Adrenal gland (tissue), 12 donors: Measurements from ENCODE around the gene FHIT. TPM values are rescaled to one million over a fixed set of nuclear protein-coding genes. Genes with fewer than 3 reads are reported as not detected.
A peak's percentile ranks its signal among the peaks of the same experiment; 100 is the strongest.

Source experiments
- DNase-seq, 7 donors: peaks; one replicate each; pipeline ENCODE4 v3.0.0-alpha.2; 2019 to 2020
- H3K27ac ChIP-seq, 5 donors: fragments of 200-600 bp; sonication (generic) in 4 of 5; 1 replicate in 3 of 5; 2 replicates in 2 of 5; pipeline versions ENCODE4 v1.5.1 to v1.8.0; 2016 to 2020; ENCODE audit warnings: mild to moderate bottlenecking in 1 of 5
- H3K27me3 ChIP-seq: fragments of 200-600 bp; 2 replicates; pipeline ENCODE4 v1.8.0; 2021
- H3K36me3 ChIP-seq, 2 donors: fragments of 200-600 bp; replicated peaks in 1 of 2; 1 replicate in 1 of 2; 2 replicates in 1 of 2; pipeline versions ENCODE4 v1.5.1 to v1.8.0; 2018 to 2022
- H3K4me1 ChIP-seq, 2 donors: fragments of 200-600 bp; replicated peaks in 1 of 2; 1 replicate in 1 of 2; 2 replicates in 1 of 2; pipeline versions ENCODE4 v1.5.1 to v1.8.0; 2018 to 2021
- H3K4me3 ChIP-seq, 4 donors: fragments of 200-600 bp; sonication (generic) in 3 of 4; one replicate each; pipeline ENCODE4 v1.5.1; 2016 to 2018
- H3K9me3 ChIP-seq, 3 donors: fragments of 200-600 bp; sonication (generic) in 1 of 3; replicated peaks in 1 of 3; 1 replicate in 2 of 3; 2 replicates in 1 of 3; pipeline versions ENCODE4 v1.5.1 to v1.8.0; 2016 to 2021
- POLR2A ChIP-seq, 2 donors: fragments of 450-650 bp; IDR thresholded peaks; one replicate each; pipeline ENCODE4 v1.6.1; 2017; ENCODE audit warnings: antibody characterized with exemption in 2 of 2, mild to moderate bottlenecking in 2 of 2, moderate library complexity in 1 of 2
- WGBS, 4 donors: extraction: QIAGEN DNeasy Blood & Tissue Kit in 2 of 4; methylation state at CpG; one replicate each; pipeline versions ENCODE4 v1.1.5 to v1.1.7; 2013 to 2017; 5-methylcytosine and 5-hydroxymethylcytosine counted together
- intact Hi-C, 2 donors: fragments of 100-400 bp; cut with DNase I; formaldehyde crosslinking; loops; one replicate each; pipeline versions ENCODE4 v1.14.1 to v1.15.0; 2022 to 2023
- polyA plus RNA-seq, 3 donors: library from polyadenylated mRNA; stranded (reverse); fragments of 200-250 nt in 2 of 3; fragments of 350-450 nt in 1 of 3; fragmentation: Illumina TruSeq in 1 of 3; extraction: RNeasy Lipid Tissue Mini Kit (QIAGEN cat#74804) in 1 of 3; gene quantifications; one replicate each; pipeline ENCODE4 v1.2.3, GENCODE V29; 2013 to 2014
- total RNA-seq, 9 donors: library from RNA; depleted of rRNA in 4 of 9; stranded (reverse); fragments of >200 nt in 4 of 9; fragments of 120-200 nt in 1 of 9; fragmentation: NEBNext Ultra II Directional in 1 of 9; extraction: Animal tissue kit (Norgen Biotek cat#: 25700) in 1 of 9; gene quantifications; one replicate each; pipeline versions ENCODE4 v1.1.0 to v1.2.4, GENCODE V29; 2013 to 2023
- TF ChIP-seq, protein P1 (sequence below), 6 experiments: fragments of 450-650 bp in 4 of 6; fragments of 200-600 bp in 2 of 6; sonication (generic) in 1 of 6; IDR thresholded peaks; 1 replicate in 5 of 6; 2 replicates in 1 of 6; pipeline versions ENCODE4 v1.5.1 to v1.8.0; 2016 to 2021; ENCODE audit warnings: antibody characterized with exemption in 6 of 6, mild to moderate bottlenecking in 2 of 6, moderate library complexity in 1 of 6
- donor health status: healthy with polysubstance abuse.
- donor health status: Bipolar disorder and iron deficiency.
- donor health status: DM: yes; HTN: yes; CAD: no.
- donor health status: DM: no; HTN: no; CAD: no.
- donor health status: DM: no; HTN: no; CAD: no.
- donor health status: DM: yes; HTN: yes; CAD: no.

FHIT gene
- total and polyA plus RNA-seq, 12 donors: 14.1 to 43.9 (median 28.8) TPM

DNA sequence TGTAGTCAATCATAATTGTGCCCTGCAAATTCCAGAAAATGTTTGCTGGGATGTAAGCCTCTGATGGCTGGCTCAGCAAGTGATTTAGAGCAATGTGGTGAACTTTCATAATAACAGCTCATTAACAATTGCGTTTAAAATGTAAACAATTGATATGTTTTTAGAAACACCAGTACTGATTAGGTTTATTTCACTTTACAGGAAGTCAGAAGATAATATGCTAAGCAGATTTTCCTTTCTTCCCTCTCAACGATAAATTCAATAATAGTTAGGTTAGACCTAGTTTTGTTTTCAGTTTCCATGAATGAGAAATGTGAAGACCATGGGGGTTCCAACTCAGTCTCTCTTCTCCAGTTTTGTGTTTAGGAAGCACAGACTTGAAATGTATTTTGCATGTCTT, 71.0 kb downstream of the FHIT start:
- H3K4me1 ChIP-seq: peaks cover 0 to 9% of the 10 kb centered on the region in 2 donors
- intact Hi-C loops: no loop called here
- no peak overlapping the region for H3K27ac ChIP-seq
- no peaks in the 10 kb centered on the region for H3K9me3 ChIP-seq
- no peak for DNase-seq
- no peak overlapping the region for H3K4me3 ChIP-seq
- TF ChIP-seq, protein P1, sequence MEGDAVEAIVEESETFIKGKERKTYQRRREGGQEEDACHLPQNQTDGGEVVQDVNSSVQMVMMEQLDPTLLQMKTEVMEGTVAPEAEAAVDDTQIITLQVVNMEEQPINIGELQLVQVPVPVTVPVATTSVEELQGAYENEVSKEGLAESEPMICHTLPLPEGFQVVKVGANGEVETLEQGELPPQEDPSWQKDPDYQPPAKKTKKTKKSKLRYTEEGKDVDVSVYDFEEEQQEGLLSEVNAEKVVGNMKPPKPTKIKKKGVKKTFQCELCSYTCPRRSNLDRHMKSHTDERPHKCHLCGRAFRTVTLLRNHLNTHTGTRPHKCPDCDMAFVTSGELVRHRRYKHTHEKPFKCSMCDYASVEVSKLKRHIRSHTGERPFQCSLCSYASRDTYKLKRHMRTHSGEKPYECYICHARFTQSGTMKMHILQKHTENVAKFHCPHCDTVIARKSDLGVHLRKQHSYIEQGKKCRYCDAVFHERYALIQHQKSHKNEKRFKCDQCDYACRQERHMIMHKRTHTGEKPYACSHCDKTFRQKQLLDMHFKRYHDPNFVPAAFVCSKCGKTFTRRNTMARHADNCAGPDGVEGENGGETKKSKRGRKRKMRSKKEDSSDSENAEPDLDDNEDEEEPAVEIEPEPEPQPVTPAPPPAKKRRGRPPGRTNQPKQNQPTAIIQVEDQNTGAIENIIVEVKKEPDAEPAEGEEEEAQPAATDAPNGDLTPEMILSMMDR (IDR thresholded peaks at IDR 0.05): no peak
- TF ChIP-seq POLR2A (IDR thresholded peaks at IDR 0.05): no peak
- 59 to 77% (median 68%) methylated on average over 2 of the region's 2 CpGs for WGBS, 4 donors
- H3K27me3 ChIP-seq: no peaks in the 10 kb centered on the region
- no peaks in the 10 kb centered on the region for H3K36me3 ChIP-seq

DNA sequence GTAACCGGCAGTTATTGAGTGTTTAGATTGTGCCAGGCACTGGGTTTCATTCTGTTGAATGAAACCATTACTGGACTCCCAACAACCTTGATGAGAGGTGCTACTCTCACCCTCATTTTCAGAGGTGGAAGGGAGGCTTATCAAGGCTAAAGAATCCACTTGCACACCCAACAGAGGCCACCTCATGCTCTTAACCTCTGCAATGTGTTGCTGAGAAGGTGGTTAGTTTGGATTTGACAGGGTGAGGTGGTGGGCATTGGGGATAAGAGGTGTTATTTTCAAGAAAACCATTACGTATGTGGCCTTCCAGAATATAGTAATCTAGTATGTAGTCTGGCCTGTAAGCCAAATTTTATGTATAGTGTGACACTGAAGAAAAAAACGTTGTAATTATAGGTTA, 73.1 kb downstream of the FHIT start:
- Histone ChIP-seq H3K27me3 (no peaks in the 10 kb centered on the region), H3K4me1 (peaks cover 0 to 9% of the 10 kb centered on the region in 2 donors), H3K9me3 (no peaks in the 10 kb centered on the region), H3K27ac (no peak overlapping the region), H3K36me3 (no peaks in the 10 kb centered on the region), H3K4me3 (no peak overlapping the region)
- intact Hi-C loops: no loop called here
- TF ChIP-seq POLR2A (IDR thresholded peaks at IDR 0.05): no peak
- TF ChIP-seq, protein P1 (IDR thresholded peaks at IDR 0.05): no peak
- no peak for DNase-seq
- 74 to 94% (median 90%) methylated on average over 3 of the region's 3 CpGs for WGBS, 4 donors

DNA sequence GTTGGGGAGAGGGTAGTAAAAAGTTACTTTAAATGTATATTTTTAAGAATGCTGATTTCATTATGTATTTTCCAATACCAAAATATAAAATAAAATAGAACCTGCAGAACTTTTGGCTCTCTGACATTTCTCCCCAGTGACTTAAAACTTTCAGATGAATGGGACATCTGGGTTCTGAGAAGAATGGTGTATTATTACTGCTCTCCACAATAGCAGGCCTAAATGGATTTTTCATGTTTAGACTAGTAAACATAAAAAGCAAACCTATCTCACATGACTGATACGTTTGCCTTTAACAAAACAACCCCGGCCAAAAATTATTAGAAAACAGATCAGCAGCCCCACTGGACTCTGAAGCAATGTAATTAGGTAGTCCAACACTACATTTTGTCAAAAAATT, 73.8 kb downstream of the FHIT start:
- 86 to 95% (median 94%) methylated on average over 2 of the region's 2 CpGs for WGBS, 4 donors
- Histone ChIP-seq H3K4me1 (peaks cover 0 to 9% of the 10 kb centered on the region in 2 donors), H3K4me3 (no peak overlapping the region), H3K27me3 (no peaks in the 10 kb centered on the region), H3K36me3 (no peaks in the 10 kb centered on the region), H3K27ac (no peak overlapping the region), H3K9me3 (no peaks in the 10 kb centered on the region)
- TF ChIP-seq, protein P1 (IDR thresholded peaks at IDR 0.05): no peak
- no peak for TF ChIP-seq POLR2A (IDR thresholded peaks at IDR 0.05)
- no peak for DNase-seq
- intact Hi-C loops: no loop called here

DNA sequence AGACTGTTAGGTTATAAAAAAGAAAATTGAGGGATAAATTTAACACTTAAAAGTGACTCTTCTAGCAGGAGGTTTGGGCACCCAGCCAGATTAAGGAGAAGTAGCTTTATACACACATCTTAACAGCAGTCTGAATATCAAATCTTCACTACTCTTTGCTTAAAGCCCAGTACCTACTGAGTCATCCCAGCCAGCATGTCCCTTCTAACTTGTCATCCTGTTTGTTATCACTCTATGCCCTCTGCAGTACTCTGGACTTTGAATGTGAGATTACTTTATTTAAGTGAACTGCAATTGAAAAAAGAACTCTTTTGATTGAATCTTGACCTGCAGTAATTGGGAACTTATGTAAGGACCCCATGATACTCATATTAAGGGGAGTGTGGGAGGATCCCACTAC, 77.6 kb downstream of the FHIT start:
- H3K4me1 ChIP-seq: no peaks in the 10 kb centered on the region
- H3K27me3 ChIP-seq: no peaks in the 10 kb centered on the region
- H3K9me3 ChIP-seq: no peaks in the 10 kb centered on the region
- intact Hi-C loops: no loop called here
- H3K27ac ChIP-seq: no peak overlapping the region
- TF ChIP-seq POLR2A (IDR thresholded peaks at IDR 0.05): no peak
- TF ChIP-seq, protein P1 (IDR thresholded peaks at IDR 0.05): no peak
- H3K36me3 ChIP-seq: no peaks in the 10 kb centered on the region
- H3K4me3 ChIP-seq: no peak overlapping the region
- DNase-seq: peak in 1 of 7 donors; percentile 4
